ENCODE measurements around the gene RFC4.
A peak's percentile ranks its signal among the peaks of the same experiment; 100 is the strongest.

The RFC4 gene

DNA sequence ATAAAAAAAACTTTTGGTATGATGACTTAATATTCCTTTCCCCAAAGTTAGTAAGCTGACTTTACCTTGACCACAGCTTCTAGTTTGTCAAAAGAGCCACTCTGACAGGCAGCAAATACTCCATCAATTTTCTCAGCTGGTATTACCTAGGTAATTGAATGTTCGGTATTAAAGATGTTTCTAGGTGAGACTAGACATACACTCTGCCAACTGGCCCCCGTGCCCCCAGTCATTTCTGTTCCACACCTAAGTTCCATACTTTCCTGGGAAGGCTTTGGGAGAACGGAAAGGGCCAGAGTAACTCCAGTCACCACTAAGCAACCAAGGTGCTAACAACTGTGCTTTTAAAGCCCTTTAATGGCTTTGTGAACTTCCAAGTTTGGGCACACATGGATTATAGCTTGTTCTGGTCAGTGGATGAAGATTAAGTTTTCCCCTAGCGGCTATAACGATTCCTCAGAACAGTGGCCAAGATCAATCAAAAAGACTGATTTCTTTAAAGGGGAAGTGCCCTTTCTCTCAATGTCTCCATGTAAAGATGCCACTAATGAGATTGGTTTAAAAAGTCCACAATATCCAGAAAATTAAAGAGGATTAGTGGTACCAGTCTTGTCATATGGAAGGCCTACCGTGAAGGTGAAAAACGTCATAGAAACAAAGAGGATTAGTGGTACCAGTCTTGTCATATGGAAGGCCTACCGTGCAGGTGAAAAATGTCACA, 15.9 kb downstream of the RFC4 start (continued):
- TF ChIP-seq, protein P1, sequence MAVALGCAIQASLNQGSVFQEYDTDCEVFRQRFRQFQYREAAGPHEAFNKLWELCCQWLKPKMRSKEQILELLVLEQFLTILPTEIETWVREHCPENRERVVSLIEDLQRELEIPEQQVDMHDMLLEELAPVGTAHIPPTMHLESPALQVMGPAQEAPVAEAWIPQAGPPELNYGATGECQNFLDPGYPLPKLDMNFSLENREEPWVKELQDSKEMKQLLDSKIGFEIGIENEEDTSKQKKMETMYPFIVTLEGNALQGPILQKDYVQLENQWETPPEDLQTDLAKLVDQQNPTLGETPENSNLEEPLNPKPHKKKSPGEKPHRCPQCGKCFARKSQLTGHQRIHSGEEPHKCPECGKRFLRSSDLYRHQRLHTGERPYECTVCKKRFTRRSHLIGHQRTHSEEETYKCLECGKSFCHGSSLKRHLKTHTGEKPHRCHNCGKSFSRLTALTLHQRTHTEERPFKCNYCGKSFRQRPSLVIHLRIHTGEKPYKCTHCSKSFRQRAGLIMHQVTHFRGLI (tag by site-specific recombination; IDR thresholded peaks at IDR 0.05): no peak
- TF ChIP-seq ZNF701 (tag by site-specific recombination; IDR thresholded peaks at IDR 0.05) (no peak), ZNF274 (IDR thresholded peaks at IDR 0.05; ENCODE audit: low read length) (no peak), ZNF274 (tag by site-specific recombination; IDR thresholded peaks at IDR 0.05; ENCODE audit: borderline replicate concordance) (no peak), SCRT1 (tag by site-specific recombination; IDR thresholded peaks at IDR 0.05; ENCODE audit: borderline replicate concordance) (no peak), ZNF549 (tag by site-specific recombination; IDR thresholded peaks at IDR 0.05) (no peak), OSR2 (tag by site-specific recombination; IDR thresholded peaks at IDR 0.05) (0 out of 2 replicates have a peak, but pooled peaks have one; percentile 6), ZNF658 (tag by site-specific recombination; IDR thresholded peaks at IDR 0.05) (no peak), ZNF600 (tag by site-specific recombination; IDR thresholded peaks at IDR 0.05) (peak; percentile 91), ZNF530 (tag by site-specific recombination; IDR thresholded peaks at IDR 0.05; ENCODE audit: low read depth) (0 out of 2 replicates have a peak, but pooled peaks have one; percentile 19), ZNF660 (tag by site-specific recombination; IDR thresholded peaks at IDR 0.05) (0 out of 2 replicates have a peak, but pooled peaks have one; percentile 19), ZNF114 (tag by site-specific recombination; IDR thresholded peaks at IDR 0.05) (no peak), ZNF610 (tag by site-specific recombination; IDR thresholded peaks at IDR 0.05; ENCODE audit: borderline replicate concordance) (no peak), ZEB2 (tag by site-specific recombination; IDR thresholded peaks at IDR 0.05) (no peak; the same call in none of the 2 replicates), ZNF311 (tag by site-specific recombination; IDR thresholded peaks at IDR 0.05; ENCODE audit: borderline replicate concordance) (no peak), ZNF626 (tag by site-specific recombination; IDR thresholded peaks at IDR 0.05) (no peak), IKZF3 (tag by site-specific recombination; IDR thresholded peaks at IDR 0.05) (peak; percentile 94)
- TF ChIP-seq, protein P2, sequence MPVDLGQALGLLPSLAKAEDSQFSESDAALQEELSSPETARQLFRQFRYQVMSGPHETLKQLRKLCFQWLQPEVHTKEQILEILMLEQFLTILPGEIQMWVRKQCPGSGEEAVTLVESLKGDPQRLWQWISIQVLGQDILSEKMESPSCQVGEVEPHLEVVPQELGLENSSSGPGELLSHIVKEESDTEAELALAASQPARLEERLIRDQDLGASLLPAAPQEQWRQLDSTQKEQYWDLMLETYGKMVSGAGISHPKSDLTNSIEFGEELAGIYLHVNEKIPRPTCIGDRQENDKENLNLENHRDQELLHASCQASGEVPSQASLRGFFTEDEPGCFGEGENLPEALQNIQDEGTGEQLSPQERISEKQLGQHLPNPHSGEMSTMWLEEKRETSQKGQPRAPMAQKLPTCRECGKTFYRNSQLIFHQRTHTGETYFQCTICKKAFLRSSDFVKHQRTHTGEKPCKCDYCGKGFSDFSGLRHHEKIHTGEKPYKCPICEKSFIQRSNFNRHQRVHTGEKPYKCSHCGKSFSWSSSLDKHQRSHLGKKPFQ (tag by site-specific recombination; IDR thresholded peaks at IDR 0.05): no peak
- TF ChIP-seq, protein P3, sequence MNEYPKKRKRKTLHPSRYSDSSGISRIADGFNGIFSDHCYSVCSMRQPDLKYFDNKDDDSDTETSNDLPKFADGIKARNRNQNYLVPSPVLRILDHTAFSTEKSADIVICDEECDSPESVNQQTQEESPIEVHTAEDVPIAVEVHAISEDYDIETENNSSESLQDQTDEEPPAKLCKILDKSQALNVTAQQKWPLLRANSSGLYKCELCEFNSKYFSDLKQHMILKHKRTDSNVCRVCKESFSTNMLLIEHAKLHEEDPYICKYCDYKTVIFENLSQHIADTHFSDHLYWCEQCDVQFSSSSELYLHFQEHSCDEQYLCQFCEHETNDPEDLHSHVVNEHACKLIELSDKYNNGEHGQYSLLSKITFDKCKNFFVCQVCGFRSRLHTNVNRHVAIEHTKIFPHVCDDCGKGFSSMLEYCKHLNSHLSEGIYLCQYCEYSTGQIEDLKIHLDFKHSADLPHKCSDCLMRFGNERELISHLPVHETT (tag by site-specific recombination; IDR thresholded peaks at IDR 0.05): no peak; the same call in 1 of the 2 replicates
- TF ChIP-seq, protein P4, sequence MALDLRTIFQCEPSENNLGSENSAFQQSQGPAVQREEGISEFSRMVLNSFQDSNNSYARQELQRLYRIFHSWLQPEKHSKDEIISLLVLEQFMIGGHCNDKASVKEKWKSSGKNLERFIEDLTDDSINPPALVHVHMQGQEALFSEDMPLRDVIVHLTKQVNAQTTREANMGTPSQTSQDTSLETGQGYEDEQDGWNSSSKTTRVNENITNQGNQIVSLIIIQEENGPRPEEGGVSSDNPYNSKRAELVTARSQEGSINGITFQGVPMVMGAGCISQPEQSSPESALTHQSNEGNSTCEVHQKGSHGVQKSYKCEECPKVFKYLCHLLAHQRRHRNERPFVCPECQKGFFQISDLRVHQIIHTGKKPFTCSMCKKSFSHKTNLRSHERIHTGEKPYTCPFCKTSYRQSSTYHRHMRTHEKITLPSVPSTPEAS (tag by site-specific recombination; IDR thresholded peaks at IDR 0.05): no peak
- TF ChIP-seq, protein P5, sequence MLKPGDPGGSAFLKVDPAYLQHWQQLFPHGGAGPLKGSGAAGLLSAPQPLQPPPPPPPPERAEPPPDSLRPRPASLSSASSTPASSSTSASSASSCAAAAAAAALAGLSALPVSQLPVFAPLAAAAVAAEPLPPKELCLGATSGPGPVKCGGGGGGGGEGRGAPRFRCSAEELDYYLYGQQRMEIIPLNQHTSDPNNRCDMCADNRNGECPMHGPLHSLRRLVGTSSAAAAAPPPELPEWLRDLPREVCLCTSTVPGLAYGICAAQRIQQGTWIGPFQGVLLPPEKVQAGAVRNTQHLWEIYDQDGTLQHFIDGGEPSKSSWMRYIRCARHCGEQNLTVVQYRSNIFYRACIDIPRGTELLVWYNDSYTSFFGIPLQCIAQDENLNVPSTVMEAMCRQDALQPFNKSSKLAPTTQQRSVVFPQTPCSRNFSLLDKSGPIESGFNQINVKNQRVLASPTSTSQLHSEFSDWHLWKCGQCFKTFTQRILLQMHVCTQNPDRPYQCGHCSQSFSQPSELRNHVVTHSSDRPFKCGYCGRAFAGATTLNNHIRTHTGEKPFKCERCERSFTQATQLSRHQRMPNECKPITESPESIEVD (tag by site-specific recombination; IDR thresholded peaks at IDR 0.05): peak; percentile 2; the same call in 1 of the 2 replicates
- TF ChIP-seq, protein P6, sequence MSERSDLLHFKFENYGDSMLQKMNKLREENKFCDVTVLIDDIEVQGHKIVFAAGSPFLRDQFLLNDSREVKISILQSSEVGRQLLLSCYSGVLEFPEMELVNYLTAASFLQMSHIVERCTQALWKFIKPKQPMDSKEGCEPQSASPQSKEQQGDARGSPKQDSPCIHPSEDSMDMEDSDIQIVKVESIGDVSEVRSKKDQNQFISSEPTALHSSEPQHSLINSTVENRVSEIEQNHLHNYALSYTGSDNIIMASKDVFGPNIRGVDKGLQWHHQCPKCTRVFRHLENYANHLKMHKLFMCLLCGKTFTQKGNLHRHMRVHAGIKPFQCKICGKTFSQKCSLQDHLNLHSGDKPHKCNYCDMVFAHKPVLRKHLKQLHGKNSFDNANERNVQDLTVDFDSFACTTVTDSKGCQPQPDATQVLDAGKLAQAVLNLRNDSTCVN (tag by site-specific recombination; optimal IDR thresholded peaks at IDR 0.05): no peak
- TF ChIP-seq, protein P7, sequence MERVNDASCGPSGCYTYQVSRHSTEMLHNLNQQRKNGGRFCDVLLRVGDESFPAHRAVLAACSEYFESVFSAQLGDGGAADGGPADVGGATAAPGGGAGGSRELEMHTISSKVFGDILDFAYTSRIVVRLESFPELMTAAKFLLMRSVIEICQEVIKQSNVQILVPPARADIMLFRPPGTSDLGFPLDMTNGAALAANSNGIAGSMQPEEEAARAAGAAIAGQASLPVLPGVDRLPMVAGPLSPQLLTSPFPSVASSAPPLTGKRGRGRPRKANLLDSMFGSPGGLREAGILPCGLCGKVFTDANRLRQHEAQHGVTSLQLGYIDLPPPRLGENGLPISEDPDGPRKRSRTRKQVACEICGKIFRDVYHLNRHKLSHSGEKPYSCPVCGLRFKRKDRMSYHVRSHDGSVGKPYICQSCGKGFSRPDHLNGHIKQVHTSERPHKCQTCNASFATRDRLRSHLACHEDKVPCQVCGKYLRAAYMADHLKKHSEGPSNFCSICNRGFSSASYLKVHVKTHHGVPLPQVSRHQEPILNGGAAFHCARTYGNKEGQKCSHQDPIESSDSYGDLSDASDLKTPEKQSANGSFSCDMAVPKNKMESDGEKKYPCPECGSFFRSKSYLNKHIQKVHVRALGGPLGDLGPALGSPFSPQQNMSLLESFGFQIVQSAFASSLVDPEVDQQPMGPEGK (tag by site-specific recombination; IDR thresholded peaks at IDR 0.05): peak; percentile 56

Data from HEK293 (cell line).